Measurements from ENCODE around the gene NSFL1C.

NSFL1C gene

DNA sequence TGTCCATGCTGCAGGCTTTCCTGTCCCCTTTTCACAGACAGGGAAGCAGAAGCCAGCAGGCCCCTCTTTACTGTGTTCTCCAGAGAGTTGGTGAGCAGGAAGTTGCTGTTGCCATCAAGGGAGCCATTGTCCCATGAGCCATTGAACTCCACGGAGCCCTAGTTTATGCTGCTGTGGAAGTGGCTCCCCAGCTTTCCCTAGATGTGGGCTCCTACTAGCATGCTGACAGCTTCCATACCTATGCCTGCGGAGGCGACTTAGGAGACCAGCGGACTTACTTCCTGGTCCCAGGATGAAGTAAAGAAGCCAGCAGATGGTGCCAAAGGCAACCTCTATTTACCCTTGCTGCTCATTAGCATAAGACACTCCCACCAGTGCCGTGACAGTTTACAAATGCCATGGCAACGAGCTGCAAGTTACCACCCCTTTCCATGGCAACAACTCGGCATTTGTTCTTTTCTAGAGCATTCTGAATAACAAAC, 43.0 kb downstream of the NSFL1C start:
- TF ChIP-seq, protein P1, sequence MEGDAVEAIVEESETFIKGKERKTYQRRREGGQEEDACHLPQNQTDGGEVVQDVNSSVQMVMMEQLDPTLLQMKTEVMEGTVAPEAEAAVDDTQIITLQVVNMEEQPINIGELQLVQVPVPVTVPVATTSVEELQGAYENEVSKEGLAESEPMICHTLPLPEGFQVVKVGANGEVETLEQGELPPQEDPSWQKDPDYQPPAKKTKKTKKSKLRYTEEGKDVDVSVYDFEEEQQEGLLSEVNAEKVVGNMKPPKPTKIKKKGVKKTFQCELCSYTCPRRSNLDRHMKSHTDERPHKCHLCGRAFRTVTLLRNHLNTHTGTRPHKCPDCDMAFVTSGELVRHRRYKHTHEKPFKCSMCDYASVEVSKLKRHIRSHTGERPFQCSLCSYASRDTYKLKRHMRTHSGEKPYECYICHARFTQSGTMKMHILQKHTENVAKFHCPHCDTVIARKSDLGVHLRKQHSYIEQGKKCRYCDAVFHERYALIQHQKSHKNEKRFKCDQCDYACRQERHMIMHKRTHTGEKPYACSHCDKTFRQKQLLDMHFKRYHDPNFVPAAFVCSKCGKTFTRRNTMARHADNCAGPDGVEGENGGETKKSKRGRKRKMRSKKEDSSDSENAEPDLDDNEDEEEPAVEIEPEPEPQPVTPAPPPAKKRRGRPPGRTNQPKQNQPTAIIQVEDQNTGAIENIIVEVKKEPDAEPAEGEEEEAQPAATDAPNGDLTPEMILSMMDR (conservative IDR thresholded peaks at IDR 0.05), result peak; percentile 57
- H3K27ac ChIP-seq, result no peak overlapping the region

DNA sequence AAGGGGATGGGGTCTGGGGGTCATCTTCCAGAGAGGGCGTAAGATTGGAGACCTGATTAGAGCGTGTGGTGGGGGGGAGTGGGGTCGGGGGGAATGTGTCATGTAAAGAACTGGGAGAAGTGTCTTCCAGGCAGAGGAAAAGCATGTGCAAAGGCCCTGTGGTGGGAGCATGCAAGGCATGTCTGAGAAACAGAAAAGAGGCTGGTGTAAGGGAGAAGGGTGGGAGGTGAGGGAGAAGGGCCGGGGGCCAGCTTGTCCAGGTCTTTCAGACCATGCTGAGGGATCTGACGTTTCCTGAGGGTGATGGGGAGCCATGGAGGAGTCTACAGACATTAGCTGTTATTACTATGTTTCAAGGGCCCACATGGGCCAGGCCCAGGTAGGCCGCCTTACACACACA, 43.4 kb downstream of the NSFL1C start:
- H3K27ac ChIP-seq, result no peak overlapping the region
- TF ChIP-seq, protein P1 (conservative IDR thresholded peaks at IDR 0.05), result no peak

DNA sequence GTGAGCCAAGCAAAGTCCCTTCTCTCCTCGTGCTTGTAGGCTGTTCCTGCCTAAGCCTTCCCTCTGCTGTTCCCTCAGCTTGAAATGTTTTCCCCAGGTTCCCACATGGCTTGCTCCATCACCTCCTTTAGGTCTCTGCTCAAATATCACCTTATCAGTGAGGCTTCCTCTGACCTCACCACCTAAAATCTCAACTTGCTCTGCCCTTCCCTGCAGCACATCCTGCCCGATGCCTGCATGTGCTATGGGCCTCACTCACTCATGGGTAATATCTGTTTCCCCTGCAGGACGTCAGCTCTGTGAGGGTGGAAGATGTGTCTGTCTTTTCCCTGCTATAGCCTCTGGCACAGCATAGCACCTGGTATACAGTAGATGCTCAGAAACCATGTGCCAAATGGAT, 43.9 kb downstream of the NSFL1C start:
- TF ChIP-seq, protein P1 (conservative IDR thresholded peaks at IDR 0.05), result no peak
- no peak overlapping the region for H3K27ac ChIP-seq

DNA sequence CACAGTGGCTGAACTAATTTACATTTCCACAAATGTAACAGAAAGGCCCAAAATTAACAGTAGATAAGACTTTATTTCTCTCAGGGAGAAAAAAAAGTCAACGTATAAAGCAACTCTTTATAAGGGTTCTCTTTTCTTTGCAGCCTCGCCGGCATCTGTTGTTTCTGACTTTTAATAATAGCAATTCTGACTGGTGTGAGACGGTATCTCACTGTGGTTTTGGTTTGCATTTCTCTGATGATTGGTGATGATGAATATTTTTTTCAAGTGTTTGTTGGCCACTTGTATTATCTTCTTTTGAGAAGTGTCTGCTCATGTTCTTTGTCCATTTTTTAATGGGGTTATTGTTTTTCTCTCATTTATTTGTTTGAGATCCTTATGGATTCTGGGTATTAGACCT, 46.6 kb downstream of the NSFL1C start:
- H3K27ac ChIP-seq, result no peak overlapping the region
- TF ChIP-seq, protein P1 (conservative IDR thresholded peaks at IDR 0.05), result no peak

GRCh38 chr20:1418350-1418749, 48.3 kb downstream of the NSFL1C start:
- TF ChIP-seq, protein P1 (conservative IDR thresholded peaks at IDR 0.05), result no peak
- no peak overlapping the region for H3K27ac ChIP-seq

DNA sequence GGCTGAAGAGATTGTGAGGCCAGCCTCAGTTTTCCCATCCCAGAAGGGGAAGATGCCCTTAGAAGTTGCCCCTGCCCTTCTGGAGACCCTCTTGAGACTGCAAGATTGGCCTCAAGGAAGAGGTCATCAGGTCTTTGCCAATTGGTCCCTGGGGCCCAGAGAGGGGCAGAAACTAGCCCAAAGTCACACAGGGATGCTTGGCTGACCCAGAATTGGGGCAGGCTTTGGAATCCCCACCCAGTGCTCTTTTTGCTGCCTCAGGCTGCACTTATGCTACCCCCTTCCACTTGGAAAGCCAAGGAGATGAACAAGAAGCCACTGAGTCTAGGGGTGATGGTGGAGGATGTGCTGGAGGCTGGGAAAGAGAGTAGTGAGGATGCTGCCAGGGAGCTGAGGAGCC, 48.9 kb downstream of the NSFL1C start:
- no peak overlapping the region for H3K27ac ChIP-seq
- TF ChIP-seq, protein P1 (conservative IDR thresholded peaks at IDR 0.05), result no peak

GRCh38 chr20:1417273-1417672, 49.4 kb downstream of the NSFL1C start:
- TF ChIP-seq, protein P1 (conservative IDR thresholded peaks at IDR 0.05), result no peak
- no peak overlapping the region for H3K27ac ChIP-seq

Measured in VCaP (cell line).